HG03342 (cell line): Measurements from ENCODE around the gene SCT.

Experiments used
- ATAC-seq: cut with Tn5 transposase; IDR thresholded peaks from one replicate; pipeline ENCODE4 v1.9.1; 2021; ENCODE audit warnings: mild to moderate bottlenecking, moderate library complexity; ENCODE audit not compliant: unreplicated experiment

Gene SCT

DNA sequence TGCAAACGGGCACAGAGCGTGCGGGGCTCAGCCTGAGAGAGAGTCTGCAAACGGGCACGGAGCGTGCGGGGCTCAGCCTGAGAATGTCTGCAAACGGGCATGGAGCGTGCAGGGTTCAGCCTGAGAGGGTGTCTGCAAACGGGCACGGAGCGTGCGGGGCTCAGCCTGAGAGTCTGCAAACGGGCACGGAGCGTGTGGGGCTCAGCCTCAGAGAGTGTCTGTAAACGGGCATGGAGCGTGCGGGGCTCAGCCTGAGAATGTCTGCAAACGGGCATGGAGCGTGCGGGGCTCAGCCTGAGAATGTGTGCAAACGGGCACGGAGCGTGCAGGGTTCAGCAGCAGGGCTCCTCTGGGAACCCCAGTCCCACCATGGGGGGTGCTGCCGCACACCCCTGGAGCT, 37.2 kb downstream of the SCT start:
- no peak for ATAC-seq

GRCh38 chr11:587978-588380, 39.0 kb downstream of the SCT start:
- ATAC-seq, result no peak

- ATAC-seq, result no peak
Measured at GRCh38 chr11:587546-587945, 39.4 kb downstream of the SCT start.

DNA sequence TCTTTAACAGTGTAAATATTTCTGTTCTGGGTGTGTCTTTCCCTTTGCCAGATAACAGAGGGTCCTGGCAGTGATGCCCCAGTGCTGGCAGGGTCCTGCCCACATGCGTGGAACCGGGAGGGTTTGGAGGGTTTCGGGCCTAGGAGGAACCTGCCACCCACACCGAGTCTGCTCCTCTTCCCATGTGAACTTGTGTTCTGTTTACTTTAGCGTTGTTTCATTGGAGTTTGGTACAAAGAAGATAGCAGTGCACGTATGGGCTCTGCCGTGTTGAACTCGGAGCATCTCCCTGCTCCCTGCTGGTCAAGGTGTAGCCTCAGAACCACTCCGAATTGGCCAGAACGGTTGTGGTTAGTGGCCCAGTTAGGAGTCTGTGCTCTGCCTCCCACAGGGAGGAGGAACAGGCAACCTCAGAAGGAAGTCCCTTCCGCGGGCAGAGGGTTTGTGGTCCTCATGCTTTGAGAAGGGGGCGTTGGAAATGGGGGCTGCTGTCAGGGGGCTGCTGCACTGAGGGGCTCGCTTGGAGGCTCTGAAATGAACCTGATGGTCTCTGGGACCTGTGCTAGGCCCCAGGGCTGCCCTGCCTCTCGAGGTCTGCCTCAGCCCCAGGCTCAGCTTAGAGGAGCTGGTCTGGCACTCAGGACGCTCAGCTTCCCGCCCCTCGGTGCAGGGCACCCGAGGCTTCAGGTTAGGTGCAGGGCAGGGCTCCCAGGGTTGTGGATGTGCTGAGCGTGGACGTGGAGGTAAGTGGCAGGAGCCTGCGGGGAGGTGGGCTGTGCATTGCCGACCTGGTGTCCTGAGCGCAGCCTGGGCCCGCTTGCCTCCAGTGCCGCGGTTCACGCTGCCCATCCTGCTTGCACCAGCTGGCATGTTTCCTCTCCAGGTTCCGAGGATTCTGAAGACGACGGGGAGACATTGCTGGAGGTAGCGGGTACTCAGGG, 40.3 kb downstream of the SCT start:
- ATAC-seq, result no peak

DNA sequence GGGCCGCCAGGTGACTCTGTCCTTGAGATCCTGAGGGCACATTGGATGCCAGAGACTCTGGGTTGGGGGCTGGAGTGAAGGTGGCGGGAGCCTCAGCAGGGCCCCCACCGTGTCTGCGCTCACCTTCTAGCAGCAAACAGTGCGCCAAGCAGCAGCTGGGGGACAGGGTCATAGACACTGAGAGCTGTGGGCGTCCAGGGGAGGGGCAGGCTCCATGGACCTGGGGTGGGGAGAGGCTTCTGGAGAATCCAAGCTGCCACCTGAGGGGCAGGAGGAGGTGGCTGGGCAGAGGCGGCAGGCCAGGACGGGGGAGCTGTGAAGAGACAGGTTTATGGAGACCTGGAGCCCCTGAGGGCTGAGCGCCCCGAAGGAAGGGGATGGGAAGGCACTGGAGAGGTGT, 42.7 kb downstream of the SCT start:
- ATAC-seq, result no peak

GRCh38 chr11:581752-582151, 45.2 kb downstream of the SCT start:
- ATAC-seq, result no peak

DNA sequence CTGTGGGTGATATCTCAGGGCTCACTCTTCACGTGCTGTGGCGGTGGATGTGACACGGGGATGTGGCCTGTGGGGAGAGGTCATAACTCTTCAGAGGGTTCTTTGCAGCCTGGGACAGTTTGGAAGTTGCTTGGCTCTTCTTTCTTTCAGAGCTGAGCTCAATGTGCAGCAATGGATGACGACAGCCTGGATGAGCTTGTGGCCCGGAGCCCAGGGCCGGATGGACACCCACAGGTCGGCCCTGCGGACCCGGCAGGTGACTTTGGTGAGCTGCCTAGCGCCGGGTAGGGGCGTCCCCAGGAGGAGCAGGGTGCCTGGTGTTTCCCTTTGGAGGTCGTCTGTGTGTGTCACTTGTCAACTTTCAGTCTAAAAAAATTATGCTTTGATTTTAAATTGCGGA, 45.6 kb downstream of the SCT start:
- ATAC-seq, result no peak

GRCh38 chr11:579830-580601, 47.0 kb downstream of the SCT start:
- ATAC-seq, result no peak

- ATAC-seq, result no peak
Measured at GRCh38 chr11:578276-579035, 48.5 kb downstream of the SCT start.

DNA sequence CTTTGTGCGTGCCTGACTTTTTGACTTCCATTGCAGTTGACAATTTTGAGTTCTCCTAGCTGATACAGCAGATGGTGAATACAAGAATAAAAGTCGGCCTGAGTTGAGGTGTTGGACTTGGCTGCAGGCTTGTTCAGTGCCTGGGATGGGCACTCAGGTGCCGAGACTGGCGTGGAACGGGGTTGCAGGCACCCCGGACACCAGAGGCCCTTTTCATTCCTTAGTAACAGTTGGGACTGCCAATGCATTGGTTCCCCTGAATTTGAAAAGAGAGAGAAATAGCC, 49.4 kb downstream of the SCT start:
- no peak for ATAC-seq

- ATAC-seq, result no peak
Measured at GRCh38 chr11:576811-577610, 50.0 kb downstream of the SCT start.
